Kidney epithelial cell (primary cell): ENCODE results near the gene FMN1. TPM values are rescaled to one million over a fixed set of nuclear protein-coding genes. Genes with fewer than 3 reads are reported as not detected.

ENCODE experiments used
- DNase-seq: peaks from one replicate; pipeline ENCODE4 v3.0.0-alpha.2; 2010; ENCODE audit warnings: low read depth
- H3K27me3 ChIP-seq: 2 replicates; pipeline ENCODE4 v1.6.0; 2011; ENCODE audit warnings: low read length; ENCODE audit not compliant: control insufficient read depth, insufficient read depth
- H3K36me3 ChIP-seq: 2 replicates; pipeline ENCODE4 v1.5.1; 2011; ENCODE audit warnings: low read length; ENCODE audit not compliant: control insufficient read depth, insufficient read depth
- H3K4me3 ChIP-seq: 2 replicates; pipeline ENCODE4 v1.5.1; 2011; ENCODE audit warnings: low read depth, mild to moderate bottlenecking, control low read depth, low read length
- CTCF ChIP-seq: IDR thresholded peaks from 2 replicates; pipeline ENCODE4 v1.5.1; 2011; ENCODE audit warnings: mild to moderate bottlenecking, moderate library complexity, low read length, control low read depth, inconsistent platforms; ENCODE audit not compliant: insufficient read depth, poor library complexity, severe bottlenecking
- total RNA-seq: library from RNA; depleted of rRNA; stranded (reverse); fragments of >200 nt; gene quantifications from 2 replicates; pipeline ENCODE4 v1.2.3, GENCODE V29; 2015

FMN1 gene
- total RNA-seq, 1 donor from 2014 or later = 4.5 TPM

- TF ChIP-seq CTCF = no peak
- no peak for DNase-seq
- H3K36me3 ChIP-seq = no peaks in the 10 kb centered on the region
- H3K27me3 ChIP-seq = no peaks in the 10 kb centered on the region
- H3K4me3 ChIP-seq = no peak overlapping the region
Measured at GRCh38 chr15:32830241-32830640, 364.3 kb downstream of the FMN1 start.

GRCh38 chr15:32829436-32829835 lies 365.1 kb downstream of the FMN1 start:
- Histone ChIP-seq H3K27me3 (no peaks in the 10 kb centered on the region), H3K4me3 (no peak overlapping the region), H3K36me3 (no peaks in the 10 kb centered on the region)
- TF ChIP-seq CTCF = no peak
- no peak for DNase-seq

- no peak for TF ChIP-seq CTCF
- H3K4me3 ChIP-seq = no peak overlapping the region
- H3K27me3 ChIP-seq = no peaks in the 10 kb centered on the region
- no peaks in the 10 kb centered on the region for H3K36me3 ChIP-seq
- DNase-seq = no peak
Measured at GRCh38 chr15:32828507-32829186, 365.9 kb downstream of the FMN1 start.

GRCh38 chr15:32826685-32827084 lies 367.8 kb downstream of the FMN1 start:
- no peak for TF ChIP-seq CTCF
- no peak for DNase-seq
- Histone ChIP-seq H3K36me3 (no peaks in the 10 kb centered on the region), H3K27me3 (no peaks in the 10 kb centered on the region), H3K4me3 (no peak overlapping the region)

- no peak for TF ChIP-seq CTCF
- H3K4me3 ChIP-seq = no peak overlapping the region
- no peak for DNase-seq
- H3K36me3 ChIP-seq = no peaks in the 10 kb centered on the region
- H3K27me3 ChIP-seq = no peaks in the 10 kb centered on the region
Measured at GRCh38 chr15:32825219-32825618, 369.3 kb downstream of the FMN1 start.

GRCh38 chr15:32824777-32825176 lies 369.7 kb downstream of the FMN1 start:
- Histone ChIP-seq H3K36me3 (no peaks in the 10 kb centered on the region), H3K27me3 (no peaks in the 10 kb centered on the region), H3K4me3 (no peak overlapping the region)
- TF ChIP-seq CTCF = no peak
- peak; percentile 93 for DNase-seq
